HEK293 (cell line): ENCODE results near the gene KCNMB2.

Experiments
- ATF2 ChIP-seq: fragments of 450-650 bp; formaldehyde crosslinking; IDR thresholded peaks from 2 replicates; pipeline ENCODE4 v1.5.1; 2016; ENCODE audit warnings: missing biosample characterization, missing genetic modification characterization, low read depth
- CTCF ChIP-seq: fragments of 450-650 bp; formaldehyde crosslinking; IDR thresholded peaks from 2 replicates; pipeline ENCODE4 v1.5.1; 2016; ENCODE audit warnings: missing biosample characterization, missing genetic modification characterization
- ZNF138 ChIP-seq: fragments of 450-650 bp; formaldehyde crosslinking; IDR thresholded peaks from 2 replicates; pipeline ENCODE4 v1.5.1; 2016; ENCODE audit warnings: missing biosample characterization, missing genetic modification characterization, borderline replicate concordance
- ZNF423 ChIP-seq: fragments of 450-650 bp; formaldehyde crosslinking; IDR thresholded peaks from 2 replicates; pipeline ENCODE4 v1.5.1; 2016; ENCODE audit warnings: missing biosample characterization, missing genetic modification characterization
- ZNF549 ChIP-seq: fragments of 450-650 bp; IDR thresholded peaks from 2 replicates; pipeline ENCODE4 v1.5.1; 2018; ENCODE audit warnings: missing biosample characterization, missing genetic modification characterization, mild to moderate bottlenecking, inconsistent platforms, moderate library complexity
- ZNF571 ChIP-seq: fragments of 450-650 bp; formaldehyde crosslinking; IDR thresholded peaks from 2 replicates; pipeline ENCODE4 v1.5.0; 2017; ENCODE audit warnings: missing biosample characterization, missing genetic modification characterization

GRCh38 chr3:178507507-178508442, 28.5 kb upstream of the KCNMB2 start:
- no peak for TF ChIP-seq CTCF (tag by site-specific recombination)
- TF ChIP-seq ZNF571 (tag by site-specific recombination) = no peak
- TF ChIP-seq ZNF423 (tag by site-specific recombination) = no peak
- no peak for TF ChIP-seq ZNF549
- TF ChIP-seq ZNF138 = no peak
- no peak for TF ChIP-seq ATF2 (tag by site-specific recombination)
